Hepatocyte (in vitro differentiated cells): ENCODE results near the gene C15orf39. TPM values are rescaled to one million over a fixed set of nuclear protein-coding genes. Genes with fewer than 3 reads are reported as not detected.

ENCODE experiments used
- DNase-seq: peaks from one replicate; pipeline ENCODE4 v3.0.0-alpha.2; 2016; ENCODE audit warnings: low spot score
- H2AFZ ChIP-seq: fragments of 200-600 bp; sonication (generic); 2 replicates; pipeline ENCODE4 v1.6.0; 2016; ENCODE audit warnings: antibody characterized with exemption, mild to moderate bottlenecking
- H3K27ac ChIP-seq: fragments of 200-600 bp; sonication (generic); 2 replicates; pipeline ENCODE4 v1.5.1; 2016; ENCODE audit warnings: mild to moderate bottlenecking
- H3K27me3 ChIP-seq: fragments of 200-600 bp; sonication (generic); 2 replicates; pipeline ENCODE4 v1.6.1; 2016
- H3K36me3 ChIP-seq: fragments of 200-600 bp; sonication (generic); replicated peaks from 2 replicates; pipeline ENCODE4 v1.5.1; 2016; ENCODE audit warnings: low read depth; ENCODE audit not compliant: insufficient read depth
- H3K4me1 ChIP-seq: fragments of 200-600 bp; sonication (generic); 2 replicates; pipeline ENCODE4 v1.5.1; 2016; ENCODE audit warnings: mild to moderate bottlenecking, moderate library complexity; ENCODE audit not compliant: insufficient read depth
- H3K4me2 ChIP-seq: fragments of 200-600 bp; sonication (generic); 2 replicates; pipeline ENCODE4 v1.6.0; 2016
- H3K4me3 ChIP-seq: fragments of 200-600 bp; sonication (generic); 2 replicates; pipeline ENCODE4 v1.5.1; 2016; ENCODE audit warnings: mild to moderate bottlenecking
- H3K79me2 ChIP-seq: fragments of 200-600 bp; sonication (generic); 2 replicates; pipeline ENCODE4 v1.6.0; 2017; ENCODE audit warnings: mild to moderate bottlenecking
- H3K9me2 ChIP-seq: fragments of 200-600 bp; sonication (generic); replicated peaks from 2 replicates; pipeline ENCODE4 v1.6.0; 2017; ENCODE audit warnings: mild to moderate bottlenecking; ENCODE audit not compliant: insufficient read depth
- H3K9me3 ChIP-seq: fragments of 200-600 bp; sonication (generic); 2 replicates; pipeline ENCODE4 v1.5.1; 2016; ENCODE audit warnings: low read depth, mild to moderate bottlenecking
- H4K20me1 ChIP-seq: fragments of 200-600 bp; sonication (generic); 2 replicates; pipeline ENCODE4 v1.6.0; 2016; ENCODE audit warnings: mild to moderate bottlenecking; ENCODE audit not compliant: insufficient read depth, poor library complexity, severe bottlenecking
- CTCF ChIP-seq: fragments of 200-600 bp; sonication (generic); IDR thresholded peaks from 2 replicates; pipeline ENCODE4 v1.5.1; 2016; ENCODE audit warnings: antibody characterized with exemption, mild to moderate bottlenecking; ENCODE audit not compliant: poor library complexity
- EZH2 ChIP-seq: fragments of 200-600 bp; sonication (generic); IDR thresholded peaks from 2 replicates; pipeline ENCODE4 v1.6.1; 2016; ENCODE audit warnings: antibody characterized with exemption, mild to moderate bottlenecking, borderline replicate concordance
- EZH2phosphoT487 ChIP-seq: fragments of 200-600 bp; sonication (generic); IDR thresholded peaks from one replicate; pipeline ENCODE4 v1.6.1; 2018; ENCODE audit warnings: antibody characterized with exemption, mild to moderate bottlenecking, low read depth, moderate library complexity; ENCODE audit not compliant: unreplicated experiment, severe bottlenecking
- WGBS: methylation state at CpG from one replicate; pipeline ENCODE4 v1.1.6; 2016; ENCODE audit warnings: low lambda C conversion rate; ENCODE audit errors: missing lambda C conversion rate; 5-methylcytosine and 5-hydroxymethylcytosine counted together
- polyA plus RNA-seq: library from polyadenylated mRNA; unstranded; fragments of >200 nt; fragmentation: Nextera tagmentation; extraction: Ambion mirVana; gene quantifications from 2 replicates; pipeline ENCODE4 v1.2.1, GENCODE V29; 2016
- total RNA-seq: library from RNA; depleted of rRNA; stranded (reverse); fragments of >200 nt; gene quantifications from 2 replicates; pipeline ENCODE4 v1.2.3, GENCODE V29; 2014

Gene C15orf39
- total and polyA plus RNA-seq, 2 experiments from 2014 or later, result 15.3 to 18.3 TPM

GRCh38 chr15:75202251-75203016, 752 bp downstream of the C15orf39 start:
- Histone ChIP-seq H3K9me3 (no peaks in the 10 kb centered on the region), H3K36me3 (no peaks in the 10 kb centered on the region), H3K4me2 (peak overlapping the region; percentile 94), H3K27me3 (no peaks in the 10 kb centered on the region), H3K79me2 (peaks cover 55% of the 10 kb centered on the region), H3K4me1 (peaks cover 42% of the 10 kb centered on the region), H3K4me3 (peak overlapping the region; percentile 97), H3K9me2 (no peaks in the 10 kb centered on the region), H2AFZ (peak overlapping the region; percentile 47), H3K27ac (peak overlapping the region; percentile 99), H4K20me1 (peaks cover 42% of the 10 kb centered on the region)
- 2% methylated on average over 57 of the region's 71 CpGs for WGBS
- no peak for TF ChIP-seq EZH2
- no peak for TF ChIP-seq EZH2phosphoT487
- TF ChIP-seq CTCF, result no peak
- peak; percentile 90 for DNase-seq

GRCh38 chr15:75203017-75203907, 1.6 kb downstream of the C15orf39 start:
- Histone ChIP-seq H3K79me2 (peaks cover 63% of the 10 kb centered on the region), H3K9me3 (no peaks in the 10 kb centered on the region), H3K36me3 (no peaks in the 10 kb centered on the region), H3K27ac (peak overlapping the region; percentile 99), H2AFZ (no peak overlapping the region), H3K4me1 (peaks cover 42% of the 10 kb centered on the region), H4K20me1 (peaks cover 50% of the 10 kb centered on the region), H3K4me2 (peak overlapping the region; percentile 94), H3K27me3 (no peaks in the 10 kb centered on the region), H3K4me3 (peak overlapping the region; percentile 97), H3K9me2 (no peaks in the 10 kb centered on the region)
- TF ChIP-seq EZH2phosphoT487, result no peak
- no peak for TF ChIP-seq CTCF
- no peak for TF ChIP-seq EZH2
- DNase-seq, result no peak
- 15% methylated on average over 18 of the region's 18 CpGs for WGBS

GRCh38 chr15:75203908-75204263, 2.2 kb downstream of the C15orf39 start:
- Histone ChIP-seq H3K27ac (peak overlapping the region; percentile 99), H3K9me2 (no peaks in the 10 kb centered on the region), H3K4me3 (peak overlapping the region; percentile 97), H3K79me2 (peaks cover 69% of the 10 kb centered on the region), H3K4me2 (peak overlapping the region; percentile 94), H3K36me3 (no peaks in the 10 kb centered on the region), H3K9me3 (no peaks in the 10 kb centered on the region), H4K20me1 (peaks cover 57% of the 10 kb centered on the region), H3K27me3 (no peaks in the 10 kb centered on the region), H2AFZ (no peak overlapping the region), H3K4me1 (peaks cover 42% of the 10 kb centered on the region)
- no peak for TF ChIP-seq EZH2
- no peak for TF ChIP-seq EZH2phosphoT487
- no peak for TF ChIP-seq CTCF
- DNase-seq, result no peak
- WGBS, result 53% methylated on average over 1 of the region's 1 CpG
